Fibroblast of the aortic adventitia (primary cell): ENCODE measurements around the gene MATN1. TPM values are rescaled to one million over a fixed set of nuclear protein-coding genes. Genes with fewer than 3 reads are reported as not detected.

Experiments
- DNase-seq: peaks from one replicate; pipeline ENCODE4 v3.0.0-alpha.2; 2010; ENCODE audit warnings: low read depth
- H3K4me3 ChIP-seq: 2 replicates; pipeline ENCODE4 v1.5.1; 2011; ENCODE audit warnings: low read depth, mild to moderate bottlenecking, control low read depth, low read length, moderate library complexity
- total RNA-seq: library from RNA; depleted of rRNA; stranded (reverse); fragments of >200 nt; gene quantifications from 2 replicates; pipeline ENCODE4 v1.2.3, GENCODE V29; 2012; ENCODE audit warnings: low replicate concordance
- TF ChIP-seq, protein P1 (sequence below): IDR thresholded peaks from 2 replicates; pipeline ENCODE4 v1.5.1; 2011; ENCODE audit warnings: mild to moderate bottlenecking, low read length, control low read depth, inconsistent platforms; ENCODE audit not compliant: insufficient read depth

The MATN1 gene
- total RNA-seq, 1 donor = 0.18 TPM

DNA sequence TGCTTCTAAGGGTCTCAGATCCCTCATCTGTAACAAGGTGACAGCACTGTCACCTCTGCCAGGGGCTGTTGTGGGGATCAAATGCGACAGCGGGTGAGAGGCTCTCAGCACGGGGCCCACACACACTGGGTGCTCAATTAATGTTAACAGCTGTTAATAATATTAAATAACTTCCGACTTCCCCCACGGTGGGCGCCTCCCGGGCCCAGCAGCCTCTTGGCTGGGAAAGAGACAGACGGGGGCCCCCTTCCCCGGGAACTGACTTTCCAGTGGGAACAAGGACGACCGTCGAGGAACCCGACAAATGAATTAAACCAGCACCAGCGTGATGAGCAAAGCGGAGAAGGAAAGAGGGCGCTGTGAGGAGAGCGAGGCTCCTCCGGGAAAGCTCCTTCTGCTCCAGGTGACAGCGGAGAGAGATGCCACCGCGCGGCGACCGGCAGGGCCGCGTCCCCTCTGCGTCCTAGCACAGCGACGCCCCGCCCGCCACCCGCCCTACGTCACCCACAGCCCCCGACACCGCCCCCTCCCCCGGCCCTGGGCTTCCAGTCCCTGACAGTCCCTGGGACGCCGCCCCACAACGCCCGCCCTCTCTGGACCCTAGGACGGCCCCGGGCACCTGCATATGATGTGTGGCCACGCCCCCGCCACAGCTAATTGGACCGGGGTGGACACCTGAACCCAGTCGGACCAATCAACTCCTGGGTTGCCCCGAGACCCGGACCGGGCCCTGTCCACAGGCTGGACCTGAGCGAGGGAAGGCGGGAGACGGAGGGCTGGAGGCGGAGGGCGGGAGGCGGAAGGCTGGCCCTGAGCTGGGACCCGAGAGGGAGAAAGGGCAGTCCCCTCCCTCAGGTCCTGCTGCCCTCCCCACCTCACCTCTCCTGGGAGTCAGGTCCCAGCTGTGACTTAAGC is 38.2 kb downstream of the MATN1 start:
- no peak for DNase-seq
- TF ChIP-seq, protein P1, sequence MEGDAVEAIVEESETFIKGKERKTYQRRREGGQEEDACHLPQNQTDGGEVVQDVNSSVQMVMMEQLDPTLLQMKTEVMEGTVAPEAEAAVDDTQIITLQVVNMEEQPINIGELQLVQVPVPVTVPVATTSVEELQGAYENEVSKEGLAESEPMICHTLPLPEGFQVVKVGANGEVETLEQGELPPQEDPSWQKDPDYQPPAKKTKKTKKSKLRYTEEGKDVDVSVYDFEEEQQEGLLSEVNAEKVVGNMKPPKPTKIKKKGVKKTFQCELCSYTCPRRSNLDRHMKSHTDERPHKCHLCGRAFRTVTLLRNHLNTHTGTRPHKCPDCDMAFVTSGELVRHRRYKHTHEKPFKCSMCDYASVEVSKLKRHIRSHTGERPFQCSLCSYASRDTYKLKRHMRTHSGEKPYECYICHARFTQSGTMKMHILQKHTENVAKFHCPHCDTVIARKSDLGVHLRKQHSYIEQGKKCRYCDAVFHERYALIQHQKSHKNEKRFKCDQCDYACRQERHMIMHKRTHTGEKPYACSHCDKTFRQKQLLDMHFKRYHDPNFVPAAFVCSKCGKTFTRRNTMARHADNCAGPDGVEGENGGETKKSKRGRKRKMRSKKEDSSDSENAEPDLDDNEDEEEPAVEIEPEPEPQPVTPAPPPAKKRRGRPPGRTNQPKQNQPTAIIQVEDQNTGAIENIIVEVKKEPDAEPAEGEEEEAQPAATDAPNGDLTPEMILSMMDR = no peak
- no peak overlapping the region for H3K4me3 ChIP-seq

GRCh38 chr1:30684259-30684658 is 39.1 kb downstream of the MATN1 start:
- H3K4me3 ChIP-seq = no peak overlapping the region
- TF ChIP-seq, protein P1 = no peak
- no peak for DNase-seq

DNA sequence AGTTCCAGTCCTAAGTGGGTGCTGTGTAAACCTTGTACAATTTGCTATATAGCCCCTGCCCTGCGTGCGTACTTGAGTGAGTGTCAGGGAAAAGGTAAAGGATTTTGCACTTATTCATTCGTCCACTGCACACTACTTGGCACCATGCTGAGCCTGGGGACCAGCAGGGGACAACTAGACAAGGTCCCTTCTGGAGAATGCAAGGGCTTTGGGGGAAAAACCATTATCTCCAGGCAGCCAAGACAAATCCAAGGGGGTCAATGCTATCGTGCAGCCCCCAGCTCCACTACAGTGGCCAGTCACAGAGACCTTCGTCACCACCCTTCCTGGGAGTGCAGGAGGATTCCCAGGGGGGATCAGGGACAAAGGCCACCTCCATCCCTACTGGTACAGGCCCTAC is 39.7 kb downstream of the MATN1 start:
- TF ChIP-seq, protein P1 = no peak
- DNase-seq = no peak
- no peak overlapping the region for H3K4me3 ChIP-seq

- DNase-seq = no peak
- H3K4me3 ChIP-seq = no peak overlapping the region
- TF ChIP-seq, protein P1 = no peak
These were observed 40.7 kb downstream of the MATN1 start for GRCh38 chr1:30682396-30683275.

GRCh38 chr1:30681782-30682181 is 41.6 kb downstream of the MATN1 start:
- no peak for DNase-seq
- TF ChIP-seq, protein P1 = no peak

GRCh38 chr1:30680879-30681278 is 42.5 kb downstream of the MATN1 start:
- no peak for DNase-seq
- H3K4me3 ChIP-seq = no peak overlapping the region
- TF ChIP-seq, protein P1 = no peak

More at GRCh38 chr1:30681782-30682181, 41.6 kb downstream of the MATN1 start:
- H3K4me3 ChIP-seq = no peak overlapping the region
